Stromal cell of bone marrow (primary cell): ENCODE data around the gene RPA3.

ENCODE experiments used
- DNase-seq: peaks from one replicate; pipeline ENCODE4 v3.0.0-alpha.2; 2012; ENCODE audit warnings: low read depth

The RPA3 gene

DNA sequence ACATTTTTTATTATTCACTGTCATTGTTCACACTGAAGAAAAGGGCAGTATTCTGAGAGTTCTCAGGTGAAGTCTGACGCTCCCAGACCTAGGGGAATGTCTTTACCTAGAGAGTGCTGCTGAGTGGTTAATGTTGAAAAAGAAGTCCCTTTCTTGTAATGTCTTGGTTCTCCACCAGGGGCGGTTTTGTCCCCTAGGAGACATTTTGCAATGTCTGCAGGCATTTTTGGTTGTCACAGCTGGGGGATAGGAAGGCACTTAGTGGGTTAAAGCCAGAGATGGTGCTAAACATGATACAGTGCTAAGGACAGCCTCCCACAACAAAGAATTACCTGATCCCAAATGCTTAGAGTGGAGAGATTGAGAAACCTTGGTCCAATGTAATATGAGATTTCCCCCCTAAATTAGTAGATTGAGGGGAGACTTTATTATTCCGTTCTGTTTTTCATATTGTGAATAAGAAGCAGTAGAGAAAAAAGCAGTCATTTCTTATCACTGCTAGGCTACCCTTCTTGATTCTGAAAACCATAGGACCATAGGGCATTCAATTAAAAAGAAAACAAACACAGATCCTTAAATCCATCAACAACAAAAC, 64.7 kb downstream of the RPA3 start:
- DNase-seq, result no peak

DNA sequence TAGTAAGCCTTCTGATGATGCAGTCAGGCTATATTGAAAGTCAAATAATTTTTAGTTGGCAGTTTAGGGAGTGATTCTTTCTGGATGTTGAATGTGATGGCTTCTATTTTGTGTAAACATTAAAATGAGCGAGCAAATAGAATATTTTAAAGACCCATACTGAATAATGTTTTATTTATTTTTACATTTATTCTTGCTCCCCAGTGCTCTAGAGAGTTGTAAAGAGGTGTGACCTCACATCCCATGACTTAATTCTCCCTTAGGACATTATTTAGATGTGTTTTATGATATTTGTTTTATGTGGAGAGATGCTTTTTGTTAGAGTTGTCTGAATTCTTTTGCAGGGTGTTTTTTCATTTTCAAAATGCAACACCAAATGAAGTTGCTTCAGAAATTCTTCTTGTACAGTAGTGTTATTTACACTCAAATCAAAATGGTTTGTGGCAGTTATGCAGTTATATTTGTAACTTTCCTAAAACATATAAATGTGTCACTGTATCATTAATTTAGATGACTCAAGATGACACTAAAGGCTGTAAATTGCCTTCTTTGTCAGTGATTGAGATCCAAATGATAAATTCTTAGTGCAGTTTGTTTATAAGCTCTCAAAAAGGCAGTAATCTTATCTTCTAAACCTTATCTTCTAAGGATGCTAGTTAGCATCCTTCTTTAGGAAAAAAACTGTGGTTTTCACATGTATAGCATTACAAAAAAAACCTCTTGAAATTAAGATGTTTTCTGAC, 65.4 kb downstream of the RPA3 start:
- DNase-seq, result no peak

DNA sequence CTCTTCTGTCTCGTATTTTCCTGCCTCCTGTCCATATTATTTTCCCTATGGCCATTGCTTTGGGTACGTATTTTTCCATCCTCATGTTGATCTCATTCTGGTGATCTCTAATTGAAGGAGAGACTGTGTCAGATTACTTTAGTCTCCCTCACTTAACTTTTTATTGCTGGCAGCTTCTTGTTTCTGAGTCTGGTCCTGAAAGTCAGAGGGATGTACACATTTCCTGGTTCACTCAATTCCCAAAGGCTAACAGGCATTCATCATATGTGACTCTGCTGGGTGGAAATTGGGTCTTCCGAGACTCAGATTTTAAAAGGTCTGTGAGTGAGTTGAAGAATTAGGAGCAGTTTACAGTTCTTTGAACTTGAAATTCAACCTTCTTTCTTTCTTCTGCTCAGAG, 66.9 kb downstream of the RPA3 start:
- no peak for DNase-seq

DNA sequence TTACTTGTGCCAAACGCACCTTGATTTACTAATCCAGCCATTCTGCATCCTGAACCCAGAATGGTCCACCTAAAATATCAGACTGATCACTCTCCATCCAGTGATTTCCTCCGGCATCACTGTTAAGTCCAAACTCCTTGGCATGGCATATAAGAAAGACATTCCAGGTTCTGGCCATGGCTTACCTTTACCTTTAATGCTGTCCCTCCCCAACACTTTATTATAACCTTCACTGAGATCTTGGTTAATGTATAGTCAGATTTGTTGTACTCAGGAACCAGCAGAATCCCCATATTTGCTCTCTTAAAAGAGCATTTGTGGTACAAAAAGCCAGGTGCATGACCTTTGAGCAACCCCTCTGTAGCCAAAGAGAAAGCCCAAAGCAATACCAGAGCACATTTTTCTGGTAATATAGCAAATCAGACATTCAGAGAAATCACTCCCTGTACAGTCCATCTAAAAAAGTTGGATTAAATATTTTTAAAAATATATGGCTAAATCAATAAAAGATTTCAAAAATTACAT, 67.7 kb downstream of the RPA3 start:
- no peak for DNase-seq

DNA sequence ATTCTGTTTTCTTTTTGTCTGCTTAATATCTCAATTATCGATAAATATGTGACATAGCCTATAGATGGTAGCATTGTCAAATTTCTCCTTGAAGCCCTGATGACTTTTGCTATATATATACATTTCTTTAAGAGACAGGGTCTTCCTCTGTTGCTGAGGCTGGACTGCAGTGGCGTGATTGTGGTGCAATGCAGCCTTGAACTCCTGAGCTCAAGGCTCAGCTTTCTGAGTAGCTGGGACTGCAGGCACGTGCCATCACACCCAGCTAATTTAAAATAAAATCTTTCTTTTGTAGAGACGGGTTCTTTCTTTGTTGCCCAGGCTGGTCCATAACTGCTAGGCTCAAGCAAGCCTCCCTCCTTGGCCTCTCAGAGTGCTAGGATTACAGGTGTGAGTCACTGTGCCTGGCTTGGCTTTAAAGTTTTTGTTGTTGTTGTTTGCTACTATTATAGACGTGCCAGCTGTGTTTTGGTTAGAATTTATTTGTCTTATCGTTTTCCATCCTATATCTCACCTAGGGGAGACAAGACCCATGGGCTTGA, 70.8 kb downstream of the RPA3 start:
- DNase-seq, result no peak

DNA sequence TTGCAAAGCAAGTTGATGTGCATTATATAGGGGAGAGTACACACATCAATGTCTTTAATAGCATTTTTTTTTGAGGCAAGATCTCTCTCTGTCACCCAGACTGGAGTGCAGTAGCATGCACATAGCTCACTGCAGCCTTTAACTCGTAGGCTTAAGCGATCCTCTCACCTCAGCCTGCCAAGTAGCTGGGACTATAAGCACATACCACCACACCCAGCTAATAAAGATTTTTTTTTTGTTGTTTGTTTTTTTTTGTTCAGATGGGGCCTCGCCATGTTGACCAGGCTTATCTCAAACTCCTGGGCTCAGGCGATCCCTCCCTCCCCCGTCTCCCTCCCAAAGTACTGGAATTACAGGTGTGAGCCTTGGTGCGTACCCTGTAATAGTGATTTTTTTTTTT, 76.3 kb downstream of the RPA3 start:
- DNase-seq, result no peak

- DNase-seq, result no peak
Observed at GRCh38 chr7:7641129-7641663, 77.2 kb downstream of the RPA3 start.

DNA sequence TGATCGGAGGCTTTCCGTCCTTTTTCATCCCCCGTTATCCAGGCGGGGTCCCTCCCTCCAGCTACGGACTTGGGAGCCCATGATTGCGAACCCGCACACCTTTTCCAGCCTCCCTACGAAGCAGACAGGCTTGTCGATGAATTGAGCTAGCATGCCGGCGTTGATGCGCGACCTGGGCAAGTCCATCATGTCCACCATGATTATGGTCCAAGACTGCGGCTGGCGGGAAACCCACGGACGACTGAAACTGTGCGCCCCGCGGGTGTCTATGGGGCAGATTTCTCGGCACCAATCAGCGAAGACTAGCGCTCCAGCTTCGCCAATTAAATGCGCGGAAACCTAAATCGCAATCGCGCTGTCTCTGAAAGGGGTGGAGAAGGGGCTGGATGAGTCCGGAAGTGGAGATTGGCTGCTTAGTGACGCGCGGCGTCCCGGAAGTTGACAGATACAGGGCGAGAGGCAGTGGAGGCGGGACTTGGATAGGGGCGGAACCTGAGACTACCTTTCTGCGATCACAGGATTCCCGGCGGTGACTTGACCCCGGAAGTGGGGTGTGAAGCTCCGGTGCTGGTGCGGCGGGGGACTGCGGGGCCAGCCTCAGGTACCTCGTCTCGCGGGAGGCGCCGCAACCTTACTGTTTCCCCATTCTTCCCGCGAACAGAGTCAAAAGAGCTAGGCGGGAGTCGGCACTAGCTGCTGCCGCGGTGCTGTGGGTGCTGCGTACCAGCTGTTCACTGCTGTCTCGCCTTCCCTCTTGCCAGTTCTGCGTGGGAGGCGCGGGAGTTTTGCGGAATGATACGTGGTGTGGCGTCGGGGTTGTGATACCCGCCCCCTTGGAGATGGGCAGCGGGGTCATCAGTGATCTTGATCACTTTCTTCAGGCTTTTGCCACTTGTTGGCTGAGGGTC, 77.9 kb downstream of the RPA3 start, which contains the start of gene UMAD1:
TSS of gene UMAD1 (plus strand) at position 532 of the 908 bp plus-strand sequence. CDS start 32,620 bp downstream, outside the sequence.
- DNase-seq, result peak; percentile 99

GRCh38 chr7:7639847-7640220, 78.6 kb downstream of the RPA3 start:
- DNase-seq, result no peak

DNA sequence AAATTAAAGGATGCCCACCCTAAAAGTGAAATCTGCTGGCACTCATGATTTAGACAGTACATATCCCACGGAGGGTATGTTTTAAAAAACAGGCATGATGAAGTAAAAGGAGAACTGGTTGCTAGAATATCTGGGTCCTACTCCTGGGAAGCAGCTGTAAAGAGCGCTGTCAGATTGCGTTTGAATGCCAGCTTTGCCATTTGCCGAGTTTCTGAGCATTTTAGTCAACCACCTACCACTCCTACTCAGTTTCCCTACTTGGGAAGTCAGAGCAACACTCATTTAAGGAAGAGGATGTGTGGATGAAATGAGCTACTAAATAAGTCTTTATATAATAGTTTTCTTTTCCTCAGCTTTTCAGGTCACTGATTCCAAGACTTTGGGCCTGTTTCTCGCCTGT, 79.0 kb downstream of the RPA3 start:
- DNase-seq, result no peak

GRCh38 chr7:7630626-7631329, 87.6 kb downstream of the RPA3 start:
- DNase-seq, result no peak

DNA sequence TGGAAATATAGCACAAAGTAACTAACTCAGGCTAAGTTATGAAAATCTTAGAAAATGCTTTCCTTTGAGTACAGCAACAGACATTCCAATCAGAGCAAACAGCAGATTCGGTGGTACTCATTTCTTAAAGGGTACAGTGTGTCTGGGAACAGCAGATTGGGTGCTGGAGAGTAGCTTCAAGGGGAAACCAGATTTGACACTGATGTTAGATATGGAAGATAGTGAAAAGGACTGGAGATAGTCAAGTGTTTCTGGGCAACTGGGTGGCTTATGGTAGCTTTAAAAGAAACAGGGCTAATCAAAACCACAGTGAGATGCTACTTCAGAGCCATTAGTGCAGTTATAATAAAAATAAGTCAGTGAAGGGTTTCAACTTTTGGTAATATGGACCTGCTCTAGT, 89.9 kb downstream of the RPA3 start:
- DNase-seq, result no peak

GRCh38 chr7:7620644-7621210, 97.7 kb downstream of the RPA3 start:
- DNase-seq, result no peak

DNA sequence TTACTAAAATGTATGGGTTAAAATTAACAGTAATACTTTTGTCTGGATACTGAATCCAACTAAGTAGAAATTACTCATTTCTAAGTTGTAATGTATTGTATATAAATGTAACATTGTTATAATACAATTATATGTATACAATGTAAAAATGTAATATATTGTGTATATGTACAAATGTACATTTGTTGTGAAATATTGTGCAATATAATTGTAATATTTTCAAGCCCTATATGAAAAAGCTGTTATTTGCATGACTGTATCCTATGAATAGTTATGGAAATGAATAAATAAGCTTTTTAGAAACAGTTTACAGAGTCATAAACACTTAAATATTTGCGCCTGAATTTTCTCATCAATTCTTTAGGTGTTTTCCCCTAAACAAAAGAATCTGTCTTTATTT, 98.2 kb downstream of the RPA3 start:
- DNase-seq, result no peak

GRCh38 chr7:7618410-7618809, 100.0 kb downstream of the RPA3 start:
- no peak for DNase-seq

DNA sequence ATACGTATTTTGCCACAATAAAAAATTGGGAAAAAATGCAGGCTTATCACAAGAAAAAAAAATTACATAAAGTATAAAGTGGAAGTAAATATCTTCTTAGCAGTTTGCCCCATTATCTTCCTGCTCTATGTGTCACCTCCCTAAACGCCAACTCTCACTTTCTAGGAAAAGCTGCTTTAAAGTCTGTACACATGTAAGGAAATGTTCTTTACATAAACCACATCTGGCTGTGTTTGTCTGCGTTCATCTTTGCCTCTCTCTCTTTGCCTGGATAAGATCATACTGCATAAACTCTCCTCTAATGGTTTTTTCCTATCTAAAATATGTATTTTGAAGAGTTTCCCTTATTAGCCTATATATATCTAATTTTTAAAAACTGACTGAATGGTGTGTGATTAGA, 100.9 kb downstream of the RPA3 start:
- DNase-seq, result no peak

DNA sequence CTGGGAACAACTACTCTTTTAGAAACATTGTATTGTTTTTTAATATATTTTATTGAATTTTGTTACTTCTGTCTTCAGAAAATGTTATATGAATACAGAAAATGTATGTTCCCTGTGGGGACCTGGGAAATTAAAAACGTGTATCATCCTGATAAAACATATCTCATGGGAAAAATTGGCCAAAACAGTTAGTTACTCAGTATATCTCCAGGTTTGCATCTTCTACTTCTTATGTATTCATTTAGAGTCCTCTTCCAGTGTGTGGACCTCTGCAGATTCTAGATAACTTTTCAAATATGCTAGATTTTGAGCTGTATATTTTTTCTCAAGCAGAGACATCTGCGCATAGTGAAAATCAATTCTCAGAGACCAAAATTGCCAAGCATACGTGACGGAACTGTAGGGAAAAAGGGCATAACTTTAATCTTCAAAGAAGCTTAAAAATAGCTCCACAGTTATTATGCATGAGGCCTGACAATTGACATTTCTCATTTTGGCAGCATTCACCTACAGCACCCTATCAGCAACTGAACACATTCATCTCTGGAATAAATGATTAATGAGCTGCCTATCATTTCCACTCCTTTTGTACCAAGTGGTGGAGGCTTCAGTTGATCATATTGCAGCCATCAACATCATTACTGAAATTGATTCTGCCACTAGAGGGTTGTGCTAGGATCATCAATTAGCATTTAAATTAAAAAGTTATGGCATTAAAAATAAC, 104.2 kb downstream of the RPA3 start:
- no peak for DNase-seq

DNA sequence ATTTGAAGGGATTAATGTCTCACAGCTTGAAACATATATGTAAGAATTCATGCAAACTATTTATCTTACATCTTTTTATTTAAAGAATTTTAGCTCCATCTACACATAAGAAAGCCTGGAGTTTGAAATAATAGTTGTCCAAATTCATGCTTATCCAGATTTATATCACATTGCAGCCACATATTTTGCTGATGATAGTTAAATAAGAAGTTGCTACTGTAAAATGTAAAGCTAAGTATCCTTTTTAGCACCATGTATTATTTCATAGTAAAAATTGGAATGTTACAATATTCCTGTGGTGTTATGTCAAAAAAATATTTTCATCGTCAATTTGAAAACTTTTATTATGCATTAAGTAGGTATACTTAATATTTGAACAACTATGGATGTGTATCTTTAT, 105.2 kb downstream of the RPA3 start:
- DNase-seq, result no peak

- no peak for DNase-seq
Observed at GRCh38 chr7:7612519-7612918, 105.9 kb downstream of the RPA3 start.

GRCh38 chr7:7609330-7609729, 109.1 kb downstream of the RPA3 start:
- no peak for DNase-seq
